GM12874 (cell line): ENCODE data around the gene PAX5.

Experiments used
- TF ChIP-seq, protein P1 (sequence below): IDR thresholded peaks from 2 replicates; pipeline ENCODE4 v1.5.1; 2011; ENCODE audit warnings: low read depth, mild to moderate bottlenecking, control low read depth, low read length, moderate library complexity; ENCODE audit not compliant: insufficient read depth

Gene PAX5

GRCh38 chr9:37034305-37034937 lies 353 bp upstream of the PAX5 start:
- TF ChIP-seq, protein P1, sequence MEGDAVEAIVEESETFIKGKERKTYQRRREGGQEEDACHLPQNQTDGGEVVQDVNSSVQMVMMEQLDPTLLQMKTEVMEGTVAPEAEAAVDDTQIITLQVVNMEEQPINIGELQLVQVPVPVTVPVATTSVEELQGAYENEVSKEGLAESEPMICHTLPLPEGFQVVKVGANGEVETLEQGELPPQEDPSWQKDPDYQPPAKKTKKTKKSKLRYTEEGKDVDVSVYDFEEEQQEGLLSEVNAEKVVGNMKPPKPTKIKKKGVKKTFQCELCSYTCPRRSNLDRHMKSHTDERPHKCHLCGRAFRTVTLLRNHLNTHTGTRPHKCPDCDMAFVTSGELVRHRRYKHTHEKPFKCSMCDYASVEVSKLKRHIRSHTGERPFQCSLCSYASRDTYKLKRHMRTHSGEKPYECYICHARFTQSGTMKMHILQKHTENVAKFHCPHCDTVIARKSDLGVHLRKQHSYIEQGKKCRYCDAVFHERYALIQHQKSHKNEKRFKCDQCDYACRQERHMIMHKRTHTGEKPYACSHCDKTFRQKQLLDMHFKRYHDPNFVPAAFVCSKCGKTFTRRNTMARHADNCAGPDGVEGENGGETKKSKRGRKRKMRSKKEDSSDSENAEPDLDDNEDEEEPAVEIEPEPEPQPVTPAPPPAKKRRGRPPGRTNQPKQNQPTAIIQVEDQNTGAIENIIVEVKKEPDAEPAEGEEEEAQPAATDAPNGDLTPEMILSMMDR = peak; percentile 89

DNA sequence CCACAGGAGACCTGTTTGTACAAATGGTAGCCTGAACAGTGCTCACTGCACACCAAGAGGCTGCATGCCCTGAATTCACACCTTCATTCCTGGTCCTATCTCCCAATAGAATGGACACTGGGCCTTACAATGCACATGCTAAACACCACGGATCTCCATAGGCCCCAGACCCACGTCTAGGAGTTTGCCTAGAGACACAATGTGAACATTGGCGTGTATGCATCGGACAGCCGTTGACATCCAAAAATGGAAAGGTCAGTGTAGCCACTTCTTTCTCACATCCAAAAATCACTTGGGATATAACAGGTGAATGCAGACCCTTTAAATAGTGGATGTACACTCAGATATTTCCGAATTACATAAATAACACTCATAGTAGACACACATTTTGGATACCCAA lies 927 bp downstream of the PAX5 start:
- TF ChIP-seq, protein P1 = no peak

DNA sequence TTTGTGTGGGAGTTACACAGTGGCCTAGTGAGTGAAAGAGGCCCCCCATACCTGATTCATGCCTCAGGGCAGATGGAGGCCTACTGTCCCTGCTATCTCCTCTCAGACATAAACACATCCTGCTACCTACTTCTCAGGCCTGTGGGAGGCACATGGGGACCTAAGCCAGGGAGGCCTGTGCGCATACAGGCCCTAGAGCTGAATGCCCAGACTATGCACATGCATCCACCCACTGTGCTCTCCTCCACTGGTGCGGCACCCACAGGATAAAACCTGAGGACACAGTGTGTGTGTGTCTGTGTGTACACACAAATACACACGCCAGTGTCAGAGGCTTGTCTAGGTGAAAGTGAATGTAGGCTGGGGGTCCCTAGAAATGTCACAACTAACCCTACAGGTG lies 1.4 kb downstream of the PAX5 start:
- TF ChIP-seq, protein P1 = 0 out of 2 replicates have a peak, but pooled peaks have one; percentile 8

DNA sequence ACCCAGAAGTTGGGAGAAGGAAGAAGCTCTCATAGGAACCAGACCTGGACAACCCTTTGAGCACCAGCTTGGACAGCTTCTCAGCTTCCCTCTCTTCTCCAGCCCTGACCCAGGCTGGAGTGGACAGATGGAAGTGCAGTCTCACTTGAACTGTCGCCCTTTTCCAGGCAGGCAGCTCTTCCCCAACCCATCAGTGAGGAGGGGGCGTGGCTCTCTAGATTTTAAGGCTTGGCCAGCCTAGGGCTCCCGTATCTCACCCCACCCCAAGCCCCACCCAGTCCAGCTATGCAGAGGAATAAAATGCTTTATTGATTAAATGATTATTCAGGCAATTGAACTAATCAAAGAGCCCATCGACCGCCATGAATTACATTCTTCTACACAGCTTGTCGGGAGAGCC lies 2.2 kb downstream of the PAX5 start:
- TF ChIP-seq, protein P1 = no peak

DNA sequence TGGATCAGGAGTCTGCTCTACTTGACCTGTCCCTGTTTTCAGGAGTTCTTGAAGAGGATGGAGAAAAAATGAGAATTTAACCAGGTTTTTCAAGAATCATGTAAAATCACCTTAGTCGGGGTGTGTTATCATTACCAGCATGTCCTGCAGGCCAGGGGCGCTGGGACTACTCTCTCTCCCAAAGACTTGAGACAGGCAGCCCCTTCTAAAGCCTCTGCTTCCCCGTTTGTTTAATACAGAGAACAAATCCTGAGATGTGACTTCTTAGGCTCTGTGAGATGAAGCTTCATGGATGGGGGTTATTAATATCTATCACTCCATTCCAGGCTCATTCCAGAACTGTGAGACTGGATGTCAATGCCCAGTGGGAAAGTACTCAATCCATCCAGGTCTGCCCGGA lies 3.0 kb downstream of the PAX5 start:
- TF ChIP-seq, protein P1 = no peak

DNA sequence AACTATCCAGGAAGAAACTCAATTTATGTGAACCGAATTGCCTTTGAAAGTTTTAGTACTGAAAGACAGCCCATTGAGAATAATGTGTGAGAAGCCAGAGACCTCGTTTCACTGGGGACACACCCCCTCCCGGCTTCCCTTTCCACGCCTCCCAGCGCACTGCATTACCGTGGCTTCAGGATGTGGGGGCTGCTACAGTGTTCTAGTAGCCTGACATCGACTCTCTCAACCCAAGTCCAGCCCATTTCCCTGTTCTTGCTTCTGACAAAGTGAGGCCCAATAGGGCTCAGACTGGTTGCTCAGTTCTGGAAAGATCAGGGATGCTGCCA lies 3.5 kb downstream of the PAX5 start:
- TF ChIP-seq, protein P1 = no peak

- TF ChIP-seq, protein P1 = no peak
These were observed 4.1 kb downstream of the PAX5 start for GRCh38 chr9:37029776-37030610.
